Right renal cortex interstitium (tissue), 3 donors: ENCODE data around the gene DRG2. TPM values are rescaled to one million over a fixed set of nuclear protein-coding genes. Genes with fewer than 3 reads are reported as not detected.

Experiments used
- DNase-seq, 3 donors: peaks; one replicate each; pipeline ENCODE4 v3.0.0-alpha.2; 2013; ENCODE audit warnings: low read depth in 3 of 3, low spot score in 2 of 3
- polyA plus RNA-seq, 3 donors: library from polyadenylated mRNA; unstranded; fragments of 120-200 nt; gene quantifications; one replicate each; pipeline ENCODE4 v1.2.1, GENCODE V29; 2013; ENCODE audit not compliant: insufficient read length in 3 of 3

DRG2 gene, protein sequence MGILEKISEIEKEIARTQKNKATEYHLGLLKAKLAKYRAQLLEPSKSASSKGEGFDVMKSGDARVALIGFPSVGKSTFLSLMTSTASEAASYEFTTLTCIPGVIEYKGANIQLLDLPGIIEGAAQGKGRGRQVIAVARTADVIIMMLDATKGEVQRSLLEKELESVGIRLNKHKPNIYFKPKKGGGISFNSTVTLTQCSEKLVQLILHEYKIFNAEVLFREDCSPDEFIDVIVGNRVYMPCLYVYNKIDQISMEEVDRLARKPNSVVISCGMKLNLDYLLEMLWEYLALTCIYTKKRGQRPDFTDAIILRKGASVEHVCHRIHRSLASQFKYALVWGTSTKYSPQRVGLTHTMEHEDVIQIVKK
- polyA plus RNA-seq = 10 to 100 TPM; 31.3 to 38.4 (median 32.4) TPM

DNA sequence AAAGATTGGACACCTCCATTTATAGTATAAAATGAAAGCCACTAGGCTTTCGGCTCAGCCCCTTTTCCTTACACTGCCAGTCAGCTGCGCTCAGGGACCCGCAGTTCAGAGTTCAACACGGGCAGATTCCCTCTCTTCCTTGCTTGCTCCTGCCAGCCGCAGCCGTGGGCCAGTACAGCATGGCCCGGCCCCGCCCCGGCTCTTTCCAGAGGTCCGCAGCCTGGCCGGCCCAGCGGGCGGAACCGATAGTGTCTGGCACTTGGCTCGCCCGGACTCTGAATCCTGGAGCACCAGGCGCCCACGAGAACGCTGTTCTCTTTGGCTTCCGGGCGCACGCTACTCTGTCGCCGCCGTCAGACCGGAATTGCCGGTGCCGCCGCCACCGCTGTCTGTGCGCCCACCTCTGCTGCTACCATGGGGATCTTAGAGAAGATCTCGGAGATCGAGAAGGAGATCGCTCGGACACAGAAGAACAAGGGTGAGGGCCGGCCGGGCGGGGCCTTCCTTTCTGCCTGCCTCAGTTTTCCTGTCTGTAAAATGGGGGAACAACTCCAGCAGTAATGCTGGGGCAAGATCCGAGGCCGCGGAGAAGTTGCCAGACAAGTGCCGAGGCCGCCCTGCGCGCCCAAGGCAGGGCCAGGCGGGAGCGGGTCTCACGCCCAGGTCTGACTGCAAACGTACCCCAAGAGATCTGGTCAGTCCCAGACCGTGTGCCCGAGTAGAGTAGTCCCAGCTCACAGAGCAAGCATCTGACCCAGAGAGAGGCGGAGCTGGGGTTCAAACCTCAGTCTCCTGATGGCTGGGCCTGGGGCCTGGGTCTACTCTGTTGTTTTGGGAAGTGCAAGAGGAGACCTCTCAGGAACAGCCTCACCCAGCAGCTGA, at the start of gene DRG2:
Gene DRG2 (plus strand): TSS at position 339 of the 882 bp plus-strand sequence. CDS start 76 bp downstream, at position 415.
- peak; percentile 80 to 90 (median 80) for DNase-seq

GRCh38 chr17:18038149-18038850, 49.4 kb upstream of the DRG2 start:
- DNase-seq = no peak

DNA sequence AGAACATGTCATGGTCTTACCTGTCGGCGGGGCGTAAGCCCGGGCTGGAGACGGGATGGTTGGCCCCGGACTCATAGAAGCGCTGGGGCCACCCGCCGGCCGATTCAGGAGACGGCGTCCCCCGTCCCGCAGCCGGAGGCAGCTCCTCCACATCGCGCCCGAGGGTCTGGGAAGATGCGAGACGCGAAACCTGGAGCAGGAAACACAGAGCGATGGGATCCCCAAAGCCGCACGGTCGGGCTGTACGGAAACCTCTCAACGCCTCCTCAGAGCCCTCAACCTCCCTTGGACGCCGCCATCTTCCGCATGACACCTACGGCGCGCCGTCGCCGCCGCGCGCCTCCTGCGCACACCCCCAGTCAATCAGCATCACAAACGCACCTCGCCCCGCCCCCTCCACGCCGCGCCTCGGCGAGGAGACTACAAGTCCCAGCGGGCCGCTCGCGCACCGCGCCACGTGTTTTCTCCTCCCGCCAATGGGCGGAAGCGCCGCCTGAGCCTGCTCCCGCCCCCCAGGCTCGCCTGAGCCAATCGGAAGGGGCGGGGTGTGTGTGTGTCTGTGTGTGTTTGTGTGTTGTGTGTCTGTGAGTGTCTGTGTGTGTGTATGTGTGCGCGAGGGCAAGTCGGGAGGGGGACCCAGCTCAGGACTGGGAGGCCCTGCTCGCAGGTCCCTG, 48.8 kb upstream of the DRG2 start, which contains the start of the genes ATPAF2 and GID4:
Gene ATPAF2 (minus strand): TSS at position 308 of the 674 bp plus-strand sequence. CDS start 155 bp downstream, at position 153.
Gene GID4 (plus strand): TSS at position 548 of the 674 bp plus-strand sequence. CDS start 57 bp downstream, at position 605.
- peak; percentile 92 to 98 (median 98) for DNase-seq

DNA sequence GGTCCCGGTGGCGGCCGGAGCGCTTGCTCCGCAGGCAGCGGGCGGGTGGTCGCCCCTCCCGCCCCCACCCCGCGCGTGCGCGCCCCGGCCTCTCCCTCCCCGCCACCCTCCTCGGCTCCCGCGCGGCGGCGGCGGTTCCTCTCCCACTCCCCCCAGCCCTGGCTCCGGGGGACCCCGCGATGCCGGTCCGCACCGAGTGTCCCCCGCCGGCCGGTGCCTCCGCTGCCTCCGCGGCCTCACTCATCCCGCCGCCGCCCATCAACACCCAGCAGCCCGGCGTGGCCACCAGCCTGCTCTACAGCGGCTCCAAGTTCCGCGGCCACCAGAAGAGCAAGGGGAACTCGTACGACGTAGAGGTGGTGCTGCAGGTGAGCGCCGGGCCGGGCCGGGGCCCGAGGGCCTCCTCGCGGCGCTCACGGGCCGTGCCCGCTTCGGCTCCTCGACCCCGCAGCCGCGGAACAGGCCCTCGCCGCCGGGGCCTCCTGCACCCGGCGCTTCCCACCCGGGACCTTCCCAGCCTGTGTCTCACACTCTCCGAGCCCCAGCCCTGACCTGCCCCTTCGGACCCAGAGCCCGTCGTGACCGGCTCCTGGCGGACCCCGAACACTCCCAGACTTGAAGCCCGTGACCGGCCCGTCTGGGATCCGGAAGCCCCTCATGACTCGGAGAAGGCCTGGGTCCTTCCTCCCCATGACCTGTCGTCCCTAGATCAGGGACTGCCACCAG, 48.0 kb upstream of the DRG2 start:
- DNase-seq = no peak

- no peak for DNase-seq
Measured at GRCh38 chr17:18040261-18040858, 47.4 kb upstream of the DRG2 start.

DNA sequence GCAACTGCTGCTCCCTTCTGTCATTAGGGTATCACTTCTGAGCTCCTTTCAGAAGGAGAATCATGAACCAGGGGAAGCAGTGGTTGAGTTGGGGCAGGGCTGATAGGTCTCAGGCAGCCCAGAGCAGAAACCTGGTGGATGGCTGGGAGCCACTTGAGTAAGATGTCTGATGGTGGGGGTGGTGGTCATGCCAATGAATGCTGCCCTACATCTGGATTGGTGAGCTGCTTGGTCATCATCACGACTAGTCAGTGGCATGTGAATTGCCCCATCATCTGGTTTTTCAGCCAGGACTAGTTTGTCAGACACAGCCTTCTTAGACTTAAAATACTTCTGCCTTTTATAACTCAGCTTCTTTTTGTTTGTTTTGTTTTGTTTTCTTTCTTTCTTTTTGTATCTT, 46.0 kb upstream of the DRG2 start:
- DNase-seq = no peak

DNA sequence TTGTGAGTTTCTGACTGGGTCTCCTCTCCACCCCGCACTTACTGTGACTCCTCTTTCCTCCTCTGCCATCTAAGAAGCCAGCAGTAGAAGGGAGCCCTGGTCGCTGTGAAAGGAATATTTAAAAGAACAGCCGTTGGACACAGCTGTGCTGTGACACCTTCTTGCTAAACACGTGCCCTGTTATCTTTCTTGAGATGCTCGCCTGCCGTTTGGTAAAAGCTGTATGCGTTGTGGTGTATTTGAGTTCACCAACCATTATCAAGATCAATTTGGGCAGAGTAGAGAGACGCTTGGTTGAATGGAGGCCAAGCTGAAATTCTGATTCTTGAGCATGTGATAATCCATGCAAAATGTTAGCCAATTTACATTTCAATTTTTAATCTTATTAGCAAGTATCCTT, 44.8 kb upstream of the DRG2 start:
- no peak for DNase-seq

DNA sequence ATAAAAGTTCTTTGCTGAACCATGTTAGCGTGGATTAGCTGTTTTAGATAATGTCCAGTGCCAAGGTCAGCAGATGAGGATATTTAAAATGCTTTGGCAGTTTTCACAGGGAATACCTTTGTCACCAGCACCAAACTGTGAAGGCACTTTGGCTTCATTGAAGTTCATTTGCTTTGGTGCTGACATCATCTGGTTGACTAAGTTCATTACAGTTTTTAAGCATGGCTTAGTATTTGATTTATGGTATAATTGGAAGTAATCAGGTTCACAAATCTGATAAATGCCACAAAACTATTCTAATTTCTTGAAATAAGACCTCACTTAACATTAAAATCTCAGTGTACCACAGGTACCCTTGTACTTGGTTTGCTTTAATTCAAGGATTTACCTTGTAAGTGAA, 44.3 kb upstream of the DRG2 start:
- no peak for DNase-seq

GRCh38 chr17:18044609-18045008, 43.1 kb upstream of the DRG2 start:
- no peak for DNase-seq

GRCh38 chr17:18045691-18046350, 41.9 kb upstream of the DRG2 start:
- DNase-seq = no peak

- DNase-seq = no peak
Measured at GRCh38 chr17:18055597-18055996, 32.2 kb upstream of the DRG2 start.

DNA sequence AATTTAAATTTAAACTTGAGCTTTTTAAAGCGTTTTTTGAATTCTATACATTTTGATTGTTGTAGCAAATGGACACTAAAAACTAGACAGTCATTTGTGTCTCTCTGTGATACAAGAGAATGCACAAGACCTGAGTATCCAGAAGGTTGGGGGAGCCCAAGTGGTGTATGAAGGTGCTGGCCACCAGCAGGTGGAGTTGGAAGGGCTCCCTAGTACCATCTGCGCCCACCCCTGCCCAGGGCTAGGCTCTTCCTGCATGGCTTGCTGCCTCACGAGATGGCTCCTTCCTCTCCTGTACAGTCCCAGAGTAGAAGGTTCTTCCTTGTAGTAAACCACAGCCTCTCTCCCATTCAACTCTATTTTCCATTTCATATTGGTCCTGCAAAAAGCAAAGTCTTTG, 31.5 kb upstream of the DRG2 start:
- no peak for DNase-seq

GRCh38 chr17:18059283-18059682, 28.5 kb upstream of the DRG2 start:
- no peak for DNase-seq

DNA sequence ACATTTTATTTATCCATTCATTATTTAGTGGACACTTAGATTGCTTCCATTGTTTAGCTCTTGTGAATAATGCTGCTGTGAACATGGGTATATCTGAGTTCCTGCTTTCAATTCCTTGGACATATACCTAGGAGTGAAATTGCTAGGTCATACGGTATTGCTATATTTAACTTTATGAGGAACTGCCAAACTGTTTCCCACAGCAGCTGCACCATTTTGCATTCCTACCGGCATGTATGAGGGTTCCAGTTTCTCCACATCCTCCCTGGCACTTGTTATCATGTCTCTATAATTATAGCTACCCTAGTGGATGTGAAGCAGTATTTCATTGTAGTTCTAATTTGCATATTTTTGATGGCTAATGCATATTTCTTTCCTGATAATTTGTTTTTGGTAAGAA, 23.7 kb upstream of the DRG2 start:
- no peak for DNase-seq

GRCh38 chr17:18065546-18065945, 22.2 kb upstream of the DRG2 start:
- DNase-seq = no peak

GRCh38 chr17:18066866-18067265, 20.9 kb upstream of the DRG2 start:
- no peak for DNase-seq

DNA sequence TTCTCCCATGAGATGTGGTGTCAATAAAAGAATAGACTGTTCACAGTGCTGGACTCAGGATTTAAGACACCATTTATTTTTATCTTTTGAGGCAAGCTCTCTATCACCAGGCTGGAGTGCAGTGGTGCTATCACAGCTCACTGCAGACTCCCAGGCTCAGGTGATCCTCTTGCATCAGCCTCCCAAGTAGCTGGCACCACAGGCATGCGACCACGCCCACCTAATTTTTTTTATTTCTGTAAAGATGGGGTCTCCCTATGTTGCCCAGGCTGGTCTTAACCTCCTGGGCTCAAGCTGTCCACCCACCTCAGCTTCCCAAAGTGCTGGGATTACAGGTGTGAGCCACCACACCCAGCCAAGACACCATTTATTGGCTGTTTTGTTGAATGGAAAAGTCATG, 18.6 kb upstream of the DRG2 start:
- DNase-seq = no peak

GRCh38 chr17:18070861-18071340, 16.8 kb upstream of the DRG2 start:
- DNase-seq = peak in 2 of 3 donors; percentile 23 to 51
